Stomach (tissue), 4 donors: ENCODE measurements around the gene GGACT.

ENCODE experiments used
- CTCF ChIP-seq, 7 experiments: fragments of 450-650 bp in 4 of 7; fragments of 200-600 bp in 3 of 7; sonication (generic) in 3 of 7; IDR thresholded peaks; one replicate each; pipeline ENCODE4 v1.5.1; 2016 to 2019; ENCODE audit warnings: antibody characterized with exemption in 7 of 7, control low read depth in 2 of 7, mild to moderate bottlenecking in 1 of 7
- EP300 ChIP-seq: sonication (generic); formaldehyde crosslinking; IDR thresholded peaks from one replicate; pipeline ENCODE4 v1.6.1; 2017; ENCODE audit warnings: antibody characterized with exemption
- POLR2A ChIP-seq, 4 donors: fragments of 450-650 bp; IDR thresholded peaks; one replicate each; pipeline ENCODE4 v1.6.1; 2016; ENCODE audit warnings: antibody characterized with exemption in 4 of 4, control low read depth in 2 of 4, mild to moderate bottlenecking in 1 of 4, moderate library complexity in 1 of 4
- POLR2AphosphoS5 ChIP-seq, 3 donors: sonication (generic); formaldehyde crosslinking; IDR thresholded peaks; one replicate each; pipeline ENCODE4 v1.6.1; 2016; ENCODE audit warnings: antibody characterized with exemption in 3 of 3

- no peak for TF ChIP-seq CTCF (IDR thresholded peaks at IDR 0.05)
- TF ChIP-seq POLR2A (IDR thresholded peaks at IDR 0.05), result no peak
- TF ChIP-seq EP300, result no peak
- TF ChIP-seq POLR2AphosphoS5 (IDR thresholded peaks at IDR 0.05), result no peak
Measured at GRCh38 chr13:100483139-100483538, 105.5 kb downstream of the GGACT start.
